Measurements from ENCODE around the gene ZNF485.
"Not testable (repeated sequence)": the region's sequence is repeated elsewhere in the genome, so short reads cannot be mapped to it uniquely, and the experiment has no call there.

Gene ZNF485

GRCh38 chr10:43606323-43607198, at the start of gene ZNF485:
TSS of gene ZNF485 (plus strand) at chr10:43606438. CDS start at chr10:43607051, 613 bp downstream.
- no peak for DNase-seq

DNA sequence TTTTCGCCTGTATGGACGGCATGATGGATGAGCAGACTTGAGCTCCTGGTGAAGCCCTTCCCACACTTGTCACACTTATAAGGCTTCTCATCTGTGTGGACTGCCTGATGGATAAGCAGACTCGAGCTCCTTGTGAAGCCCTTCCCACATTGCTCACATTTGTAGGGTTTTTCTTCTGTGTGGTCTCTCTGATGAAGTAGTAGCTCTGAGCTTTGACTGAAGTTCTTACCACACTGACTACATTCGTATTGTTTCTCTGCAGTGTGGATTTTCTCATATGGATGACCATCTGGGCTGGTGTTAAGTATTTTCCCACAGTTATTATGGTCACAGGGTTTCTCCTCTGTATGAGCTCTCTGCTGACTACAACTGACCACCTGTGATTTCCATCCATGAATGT, 49.0 kb upstream of the ZNF485 start:
- no peak for DNase-seq

DNA sequence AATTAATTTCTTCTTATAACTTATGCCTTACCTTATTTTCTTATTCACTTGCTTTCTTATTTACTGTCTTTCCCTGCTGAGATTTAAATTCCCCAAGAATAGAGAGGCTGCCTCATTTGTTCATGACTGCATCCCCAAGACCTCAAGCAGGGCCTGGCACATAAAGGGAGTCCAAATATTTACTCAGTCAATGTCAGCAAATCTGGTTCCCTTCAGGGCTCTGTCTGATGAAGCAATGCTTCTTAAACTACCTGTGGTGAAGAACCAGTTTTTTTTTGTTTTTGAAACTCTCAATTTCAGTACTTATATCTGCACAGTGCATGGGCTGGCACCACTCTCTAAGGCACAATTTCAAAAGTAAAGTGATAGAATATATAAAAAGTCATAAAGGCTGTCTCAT, 36.6 kb upstream of the ZNF485 start:
- no peak for DNase-seq

DNA sequence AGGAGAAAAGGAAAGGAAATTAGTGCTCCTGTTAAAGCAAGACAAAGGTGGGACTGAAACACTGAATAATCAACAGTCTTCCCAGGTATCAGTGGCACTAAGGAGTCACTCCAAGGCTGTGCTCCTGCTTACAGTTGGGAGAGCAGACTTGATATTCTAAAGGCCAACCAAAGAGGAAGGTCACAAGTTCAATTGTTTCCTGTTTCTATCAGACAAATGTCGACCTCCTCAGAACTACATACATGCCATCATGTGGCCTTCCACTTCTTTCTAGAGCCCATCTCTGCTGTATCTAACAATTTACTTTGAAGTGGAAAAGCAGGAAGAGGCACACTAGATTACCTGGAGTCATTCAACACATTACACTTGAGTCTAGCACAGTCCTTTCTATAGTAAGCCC, 35.3 kb upstream of the ZNF485 start:
- peak; percentile 3 for DNase-seq

- DNase-seq, result no peak
Observed at GRCh38 chr10:43573250-43574000, 32.8 kb upstream of the ZNF485 start.

DNA sequence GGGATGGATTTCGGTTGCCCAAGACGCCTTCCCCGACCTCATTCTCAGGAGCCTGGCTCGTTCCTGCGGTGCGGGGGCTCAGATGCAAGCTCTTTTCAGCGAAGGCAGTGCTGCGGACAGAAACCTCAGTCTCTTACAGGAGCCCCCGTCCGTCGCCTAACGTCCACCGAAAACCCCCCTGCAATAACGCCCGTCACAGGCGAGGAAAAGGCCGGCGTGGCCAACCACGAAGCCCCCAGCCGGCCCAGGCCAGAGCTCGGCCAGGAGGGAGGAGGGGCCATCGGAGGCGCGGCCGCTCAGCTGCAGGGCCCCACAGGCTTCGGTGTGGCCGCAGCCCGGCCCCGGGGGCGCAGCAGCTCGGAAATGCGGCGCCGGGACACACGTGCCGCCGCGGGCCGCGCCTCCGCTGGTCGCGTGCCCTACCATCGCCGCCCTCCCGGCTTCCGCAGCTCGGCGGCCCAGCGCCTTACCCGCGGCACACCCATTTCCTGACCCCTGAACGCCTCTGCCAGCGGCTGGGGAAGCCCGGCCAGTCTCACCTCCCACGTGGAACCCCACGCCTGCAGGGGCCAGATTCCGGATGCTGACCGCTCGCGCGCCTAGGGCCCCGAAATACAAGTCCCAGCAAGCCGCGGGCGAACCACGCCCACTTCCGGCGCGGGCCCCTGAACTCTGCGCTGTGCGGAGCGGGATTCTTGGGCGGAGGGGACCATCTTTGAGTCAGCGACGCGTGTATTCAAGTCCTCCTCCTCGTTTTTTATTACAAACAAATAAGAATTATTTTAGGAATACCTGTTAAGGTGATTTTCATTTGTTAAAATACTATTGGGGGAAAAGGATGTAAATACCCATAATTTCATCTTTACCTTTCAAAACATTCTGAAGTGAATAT, 32.0 kb upstream of the ZNF485 start, which contains the start of gene ZNF239:
Gene ZNF239, minus strand, starts transcription at position 616 of the 892 bp plus-strand sequence. CDS start 16,537 bp downstream, outside the sequence.
- no peak for DNase-seq

GRCh38 chr10:43574906-43575305, 31.3 kb upstream of the ZNF485 start:
- DNase-seq, result no peak

DNA sequence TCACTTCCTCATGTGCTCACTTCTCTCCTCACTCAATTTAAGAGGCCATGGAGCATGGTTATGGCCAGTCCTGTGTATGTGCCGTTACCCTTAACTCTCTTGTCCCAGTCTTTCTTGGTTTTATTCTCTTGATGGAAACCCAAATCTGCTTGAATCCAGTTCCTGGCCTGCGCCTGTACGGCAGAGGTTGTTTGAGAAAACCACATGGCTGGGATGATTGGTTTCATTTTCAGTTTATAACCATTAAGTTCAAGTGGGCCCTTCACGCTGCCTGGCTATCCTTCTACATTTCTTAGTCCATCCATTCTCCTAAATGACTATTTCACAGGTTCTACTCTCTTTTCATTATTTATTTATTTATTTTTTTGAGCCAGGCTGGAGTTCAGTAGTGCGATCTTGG, 30.2 kb upstream of the ZNF485 start:
- DNase-seq, result no peak

DNA sequence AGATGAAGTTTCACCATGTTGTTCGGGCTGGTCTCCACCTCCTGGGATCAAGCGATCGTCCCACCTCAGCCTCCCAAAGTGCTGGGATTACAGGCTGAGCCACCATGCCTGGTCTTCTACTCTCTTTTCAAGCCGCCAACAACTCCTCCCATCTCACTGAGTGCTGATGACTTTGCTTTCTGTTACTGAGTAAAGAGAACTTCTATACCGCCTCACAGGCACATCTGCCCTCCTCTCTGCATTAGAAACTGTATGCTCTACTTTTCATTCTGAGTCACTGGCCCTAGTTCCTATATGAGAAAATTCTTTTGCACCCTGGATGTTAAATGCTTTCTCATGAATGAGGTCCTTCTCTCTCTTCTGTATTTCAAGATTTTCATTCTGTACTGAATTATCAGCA, 29.7 kb upstream of the ZNF485 start:
- DNase-seq, result no peak

DNA sequence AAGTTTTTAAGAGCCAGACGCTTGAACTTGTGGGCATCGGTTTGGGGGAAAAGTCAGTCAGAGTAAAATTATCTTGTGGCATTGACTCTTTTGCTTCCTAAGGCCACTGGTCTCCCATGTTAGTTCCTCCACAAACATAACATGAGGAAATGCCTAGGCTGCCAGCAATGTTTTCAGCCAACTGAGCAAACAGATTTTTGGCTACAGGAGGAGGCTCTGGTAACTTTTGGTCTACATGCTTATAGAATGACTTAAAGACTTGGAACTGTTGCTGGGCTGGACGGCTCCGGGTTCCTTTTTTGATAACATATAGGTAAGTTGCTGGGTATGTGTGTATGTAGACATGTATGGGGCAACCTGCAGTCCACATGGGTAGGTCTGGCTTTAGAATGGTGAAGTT, 22.2 kb upstream of the ZNF485 start:
- DNase-seq, result no peak

DNA sequence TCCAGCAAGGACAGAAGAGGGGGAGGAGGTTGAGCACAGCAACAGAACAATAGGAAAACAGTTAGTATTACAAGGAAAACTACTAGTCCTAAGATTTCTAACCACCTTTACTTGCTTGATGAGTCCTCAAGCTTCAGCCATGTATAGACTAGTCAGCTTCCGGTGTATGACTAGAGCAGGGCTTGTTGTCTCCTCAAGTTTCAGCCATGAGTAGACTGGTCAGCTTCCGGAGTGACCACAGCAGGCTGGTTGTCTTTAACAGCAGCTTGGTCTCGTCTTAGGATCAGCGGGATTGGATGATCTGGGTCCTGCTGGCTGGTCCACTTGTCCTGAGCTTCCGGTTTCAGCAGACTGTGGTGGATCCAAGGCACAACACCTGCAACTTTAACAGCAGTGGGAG, 21.2 kb upstream of the ZNF485 start:
- no peak for DNase-seq

DNA sequence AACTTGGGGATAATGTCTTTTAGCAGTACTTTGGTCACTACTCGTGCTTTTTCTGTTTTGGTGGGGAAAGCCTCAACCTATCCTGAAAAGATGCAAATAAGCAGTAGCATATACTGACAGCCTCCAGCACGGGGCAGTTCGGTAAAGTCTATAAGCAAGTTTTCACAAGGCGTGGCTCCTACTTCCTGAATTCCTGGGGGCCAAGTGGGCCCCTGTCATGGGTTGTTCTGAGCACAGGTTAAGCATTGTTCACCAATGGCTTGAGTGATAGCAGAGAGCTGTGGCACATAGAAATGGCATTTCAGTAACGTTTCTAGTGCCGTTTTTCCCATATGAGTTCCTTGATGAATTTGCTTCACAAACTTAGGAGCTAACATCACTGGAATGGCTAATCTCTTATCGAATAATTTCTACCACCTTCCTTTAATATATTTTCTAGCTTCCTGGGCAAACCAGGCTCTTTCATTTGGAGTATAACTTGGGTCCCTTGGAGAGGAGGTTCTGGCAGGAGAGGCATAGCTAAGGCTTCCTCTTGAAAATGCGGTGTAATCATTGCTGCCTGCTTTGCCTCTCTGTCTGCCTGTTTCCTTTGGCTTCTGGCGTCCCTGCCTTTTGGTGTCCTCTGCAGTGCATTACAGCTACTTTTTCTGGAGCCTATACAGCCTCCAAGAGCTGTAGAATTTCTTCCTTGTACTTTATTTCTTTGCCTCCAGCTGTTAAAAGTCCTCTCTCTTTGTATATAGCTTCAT, 20.1 kb upstream of the ZNF485 start:
- no peak for DNase-seq

DNA sequence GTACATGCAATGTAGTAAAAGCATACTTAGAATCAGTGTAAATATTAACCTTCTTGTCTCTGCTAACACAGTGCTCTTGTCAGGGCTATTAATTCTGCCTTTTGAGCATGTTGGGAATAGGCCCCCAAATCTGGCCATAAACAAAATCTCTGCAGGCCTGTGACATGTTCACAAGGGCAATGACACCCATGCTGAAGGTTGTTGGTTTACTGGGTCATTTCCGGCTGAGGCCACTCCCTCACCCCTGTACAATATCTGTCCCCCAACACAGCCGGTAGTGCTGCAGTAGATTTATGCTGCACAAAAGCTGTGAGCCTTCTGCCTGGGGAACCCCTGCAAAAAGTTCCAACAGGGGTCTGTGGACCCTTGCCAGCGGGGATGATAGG, 19.5 kb upstream of the ZNF485 start:
- DNase-seq, result not testable (repeated sequence)

DNA sequence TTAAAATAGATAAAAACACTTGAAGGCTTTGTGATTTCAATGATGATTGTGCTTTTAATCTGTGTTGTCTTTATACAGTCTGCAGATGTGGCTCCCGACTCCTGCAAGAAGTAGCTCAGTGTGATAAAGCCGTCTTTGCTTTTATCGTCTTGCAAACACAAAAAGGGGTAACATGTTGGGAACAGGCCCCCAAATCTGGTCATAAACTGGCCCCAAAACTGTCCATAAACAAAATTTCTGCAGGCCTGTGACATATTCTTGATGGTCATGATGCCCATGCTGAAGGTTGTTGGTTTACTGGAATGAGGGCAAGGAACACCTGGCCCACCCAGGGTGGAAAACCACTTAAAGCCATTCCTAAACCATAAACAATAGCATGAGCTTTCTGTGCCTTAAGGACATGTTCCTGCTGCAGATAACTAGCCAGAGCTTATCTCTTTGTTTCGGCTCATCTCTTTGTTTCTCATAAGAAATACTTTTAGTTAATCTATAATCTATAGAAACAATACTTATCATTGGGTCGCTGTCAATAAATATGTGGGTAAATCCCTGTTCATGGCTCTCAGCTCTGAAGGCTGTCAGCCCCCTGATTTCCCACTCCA, 14.8 kb upstream of the ZNF485 start:
- no peak for DNase-seq

DNA sequence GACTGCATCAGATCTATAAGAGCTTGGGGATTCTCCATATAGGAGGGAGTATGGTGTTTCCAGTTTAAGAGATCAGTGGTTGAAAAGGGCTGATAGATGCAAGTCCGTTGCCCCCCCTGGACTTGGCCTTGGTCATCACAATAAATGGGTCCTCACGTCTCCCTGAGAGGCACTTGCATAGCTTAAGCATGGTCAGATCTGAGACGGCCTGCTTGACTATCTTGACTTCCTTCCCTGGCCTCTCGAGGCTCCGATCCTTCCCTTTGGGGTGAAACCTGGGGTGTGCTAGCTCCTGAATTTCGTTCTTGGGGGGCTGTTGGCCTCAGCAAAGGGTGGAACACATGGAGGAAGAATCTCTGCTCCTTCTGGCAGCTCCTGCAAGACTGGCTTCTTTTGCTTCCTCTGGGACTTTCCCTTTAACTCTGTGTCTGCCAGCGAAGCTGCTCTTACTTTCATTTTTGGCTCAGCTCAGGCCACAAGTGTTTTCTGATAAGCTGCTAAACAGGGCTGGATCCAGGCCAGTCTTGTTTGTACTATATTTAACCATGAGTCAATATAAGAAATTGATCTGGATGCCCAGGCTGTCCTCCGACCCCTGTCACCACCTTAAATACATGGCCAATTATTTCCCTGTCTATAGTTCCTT, 11.2 kb upstream of the ZNF485 start:
- no peak for DNase-seq

- no peak for DNase-seq
Observed at GRCh38 chr10:43595739-43596298, 10.4 kb upstream of the ZNF485 start.

GRCh38 chr10:43596546-43596945, 9.7 kb upstream of the ZNF485 start:
- DNase-seq, result no peak

DNA sequence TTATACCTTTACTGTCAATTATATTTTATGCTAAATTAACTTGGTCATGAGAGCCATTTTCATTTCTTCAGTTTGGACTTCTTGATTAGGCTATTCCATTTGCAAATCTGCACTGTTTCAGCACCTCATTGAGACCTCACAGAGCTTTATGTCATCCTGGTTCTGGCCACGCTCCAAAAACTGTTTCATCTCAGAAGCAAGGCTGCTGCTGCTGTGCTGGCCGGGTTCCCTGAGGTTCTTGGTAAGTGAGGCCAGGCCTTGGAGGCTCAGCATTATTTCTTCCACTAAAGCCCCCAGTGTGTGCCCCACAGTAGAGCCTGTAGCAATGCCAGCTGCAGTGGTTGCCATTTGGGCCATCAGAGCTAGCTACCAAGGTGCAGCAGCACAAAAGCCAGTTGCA, 7.8 kb upstream of the ZNF485 start:
- no peak for DNase-seq

- DNase-seq, result no peak
Observed at GRCh38 chr10:43599333-43599732, 6.9 kb upstream of the ZNF485 start.

- DNase-seq, result not testable (repeated sequence)
Observed at GRCh38 chr10:43601576-43601975, 4.7 kb upstream of the ZNF485 start.

GRCh38 chr10:43605850-43606322, 352 bp upstream of the ZNF485 start:
- no peak for DNase-seq
